ENCODE data around the gene SH3BP5.

The SH3BP5 gene

GRCh38 chr3:15220661-15221060, 111.7 kb downstream of the SH3BP5 start:
- Histone ChIP-seq H2BK5ac (ENCODE audit: low read length) (no peak overlapping the region), H3K4me3 (ENCODE audit: low read length in 2 of 2) (no peak overlapping the region), H3K36me3 (replicated peaks in 1 of 2; ENCODE audit: control insufficient read depth in 2 of 2, insufficient read depth in 2 of 2, low read length in 2 of 2) (peaks cover 20 to 97% of the 10 kb centered on the region in 2 donors)

GRCh38 chr3:15220056-15220455, 112.3 kb downstream of the SH3BP5 start:
- no CpG with 5 or more reads among the region's 8 CpGs for WGBS, 2 donors (ENCODE audit: extremely low coverage in 2 of 2, insufficient read length in 2 of 2, insufficient replicate concordance in 1 of 2)
- no peaks in the 10 kb centered on the region for H3K79me1 ChIP-seq (ENCODE audit: low read depth, low read length)
- no peak overlapping the region for H2BK12ac ChIP-seq (ENCODE audit: low read length)
- H4K91ac ChIP-seq (ENCODE audit: low read depth, low read length, poor library complexity) = no peak overlapping the region
- no peak overlapping the region for H3K4me2 ChIP-seq (ENCODE audit: insufficient read depth, low read length, poor library complexity, severe bottlenecking)
- no peak overlapping the region for H2AK5ac ChIP-seq (ENCODE audit: low read depth, low read length)
- no peak overlapping the region for H3K9ac ChIP-seq (ENCODE audit: low read depth, low read length, poor library complexity)
- H3K27ac ChIP-seq (replicated peaks; ENCODE audit: low read length) = no peak overlapping the region
- H3K4me1 ChIP-seq (ENCODE audit: control insufficient read depth in 2 of 2, insufficient read depth in 1 of 2, low read depth in 1 of 2, low read length in 2 of 2) = no peaks in the 10 kb centered on the region
- H3K36me3 ChIP-seq (replicated peaks in 1 of 2; ENCODE audit: control insufficient read depth in 2 of 2, insufficient read depth in 2 of 2, low read length in 2 of 2) = peaks cover 20 to 97% of the 10 kb centered on the region in 2 donors
- no peak overlapping the region for H2BK5ac ChIP-seq (ENCODE audit: low read length)
- no peaks in the 10 kb centered on the region for H3K9me3 ChIP-seq (replicated peaks in 1 of 2; ENCODE audit: control insufficient read depth in 2 of 2, insufficient read depth in 1 of 2, low read depth in 1 of 2, low read length in 2 of 2)
- no peak overlapping the region for H2AFZ ChIP-seq (ENCODE audit: low read length)
- H3K18ac ChIP-seq (ENCODE audit: low read length) = no peak overlapping the region
- H3K27me3 ChIP-seq (ENCODE audit: control insufficient read depth in 3 of 3, insufficient read depth in 3 of 3, low read depth in 1 of 3, low read length in 3 of 3) = no peaks in the 10 kb centered on the region
- no peak overlapping the region for H3K4me3 ChIP-seq (ENCODE audit: low read length in 2 of 2)
- no peak overlapping the region for H2BK120ac ChIP-seq (ENCODE audit: low read depth, low read length)
- no peak overlapping the region for H2BK15ac ChIP-seq (ENCODE audit: low read length)
- no peak for DNase-seq (ENCODE audit: low spot score)
- H3K14ac ChIP-seq (ENCODE audit: low read length) = no peak overlapping the region
- no peak overlapping the region for H3K23ac ChIP-seq (ENCODE audit: low read depth, low read length, poor library complexity)
- H3K4ac ChIP-seq (ENCODE audit: low read length) = no peak overlapping the region
- H4K8ac ChIP-seq (ENCODE audit: low read depth, low read length) = no peak overlapping the region

More at GRCh38 chr3:15220661-15221060, 111.7 kb downstream of the SH3BP5 start:
- Histone ChIP-seq H3K4me2 (ENCODE audit: insufficient read depth, low read length, poor library complexity, severe bottlenecking) (no peak overlapping the region), H2AK5ac (ENCODE audit: low read depth, low read length) (no peak overlapping the region), H2BK12ac (ENCODE audit: low read length) (no peak overlapping the region), H2BK15ac (ENCODE audit: low read length) (no peak overlapping the region), H3K79me1 (ENCODE audit: low read depth, low read length) (no peaks in the 10 kb centered on the region), H3K4ac (ENCODE audit: low read length) (no peak overlapping the region), H3K27me3 (ENCODE audit: control insufficient read depth in 3 of 3, insufficient read depth in 3 of 3, low read depth in 1 of 3, low read length in 3 of 3) (no peaks in the 10 kb centered on the region), H3K9ac (ENCODE audit: low read depth, low read length, poor library complexity) (no peak overlapping the region), H3K18ac (ENCODE audit: low read length) (no peak overlapping the region), H4K8ac (ENCODE audit: low read depth, low read length) (no peak overlapping the region), H3K27ac (replicated peaks; ENCODE audit: low read length) (no peak overlapping the region), H3K9me3 (replicated peaks in 1 of 2; ENCODE audit: control insufficient read depth in 2 of 2, insufficient read depth in 1 of 2, low read depth in 1 of 2, low read length in 2 of 2) (no peaks in the 10 kb centered on the region), H3K14ac (ENCODE audit: low read length) (no peak overlapping the region), H2AFZ (ENCODE audit: low read length) (no peak overlapping the region), H4K91ac (ENCODE audit: low read depth, low read length, poor library complexity) (no peak overlapping the region), H3K23ac (ENCODE audit: low read depth, low read length, poor library complexity) (no peak overlapping the region), H3K4me1 (ENCODE audit: control insufficient read depth in 2 of 2, insufficient read depth in 1 of 2, low read depth in 1 of 2, low read length in 2 of 2) (no peaks in the 10 kb centered on the region), H2BK120ac (ENCODE audit: low read depth, low read length) (no peak overlapping the region)
- no CpG with 5 or more reads among the region's 2 CpGs for WGBS, 2 donors (ENCODE audit: extremely low coverage in 2 of 2, insufficient read length in 2 of 2, insufficient replicate concordance in 1 of 2)
- no peak for DNase-seq (ENCODE audit: low spot score)

DNA sequence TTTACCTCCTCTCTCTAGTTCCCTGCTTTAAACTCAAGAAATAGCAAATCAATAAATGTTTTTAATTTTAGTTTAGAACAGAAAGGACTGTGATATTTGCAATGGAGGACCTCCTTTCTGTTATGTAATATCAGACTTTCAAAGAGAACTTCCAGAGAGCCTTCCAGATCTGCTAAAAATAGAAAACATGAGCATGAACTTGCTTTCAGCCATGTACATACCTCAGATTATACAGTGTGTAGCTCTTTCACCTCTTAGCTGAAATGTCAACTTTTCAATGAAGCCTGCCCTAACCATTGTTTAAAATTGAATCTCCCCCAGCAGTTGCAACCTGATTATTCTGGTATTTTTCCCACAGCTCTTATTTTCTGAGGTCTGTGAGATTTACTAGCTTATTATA, 113.7 kb downstream of the SH3BP5 start:
- DNase-seq (ENCODE audit: low spot score) = no peak
- no peak overlapping the region for H3K4ac ChIP-seq (ENCODE audit: low read length)
- no peaks in the 10 kb centered on the region for H3K9me3 ChIP-seq (replicated peaks in 1 of 2; ENCODE audit: control insufficient read depth in 2 of 2, insufficient read depth in 1 of 2, low read depth in 1 of 2, low read length in 2 of 2)
- no peak overlapping the region for H2BK15ac ChIP-seq (ENCODE audit: low read length)
- no peak overlapping the region for H2BK120ac ChIP-seq (ENCODE audit: low read depth, low read length)
- H3K27me3 ChIP-seq (ENCODE audit: control insufficient read depth in 3 of 3, insufficient read depth in 3 of 3, low read depth in 1 of 3, low read length in 3 of 3) = no peaks in the 10 kb centered on the region
- H3K18ac ChIP-seq (ENCODE audit: low read length) = no peak overlapping the region
- H3K79me1 ChIP-seq (ENCODE audit: low read depth, low read length) = no peaks in the 10 kb centered on the region
- H2AFZ ChIP-seq (ENCODE audit: low read length) = no peak overlapping the region
- no peak overlapping the region for H2BK5ac ChIP-seq (ENCODE audit: low read length)
- H3K23ac ChIP-seq (ENCODE audit: low read depth, low read length, poor library complexity) = no peak overlapping the region
- no peak overlapping the region for H2BK12ac ChIP-seq (ENCODE audit: low read length)
- H3K14ac ChIP-seq (ENCODE audit: low read length) = no peak overlapping the region
- peaks cover 20 to 98% of the 10 kb centered on the region in 2 donors for H3K36me3 ChIP-seq (replicated peaks in 1 of 2; ENCODE audit: control insufficient read depth in 2 of 2, insufficient read depth in 2 of 2, low read length in 2 of 2)
- H4K8ac ChIP-seq (ENCODE audit: low read depth, low read length) = no peak overlapping the region
- H3K27ac ChIP-seq (replicated peaks; ENCODE audit: low read length) = no peak overlapping the region
- H2AK5ac ChIP-seq (ENCODE audit: low read depth, low read length) = no peak overlapping the region
- no peak overlapping the region for H4K91ac ChIP-seq (ENCODE audit: low read depth, low read length, poor library complexity)
- H3K4me3 ChIP-seq (ENCODE audit: low read length in 2 of 2) = no peak overlapping the region
- no peak overlapping the region for H3K4me2 ChIP-seq (ENCODE audit: insufficient read depth, low read length, poor library complexity, severe bottlenecking)
- no peaks in the 10 kb centered on the region for H3K4me1 ChIP-seq (ENCODE audit: control insufficient read depth in 2 of 2, insufficient read depth in 1 of 2, low read depth in 1 of 2, low read length in 2 of 2)
- H3K9ac ChIP-seq (ENCODE audit: low read depth, low read length, poor library complexity) = no peak overlapping the region

DNA sequence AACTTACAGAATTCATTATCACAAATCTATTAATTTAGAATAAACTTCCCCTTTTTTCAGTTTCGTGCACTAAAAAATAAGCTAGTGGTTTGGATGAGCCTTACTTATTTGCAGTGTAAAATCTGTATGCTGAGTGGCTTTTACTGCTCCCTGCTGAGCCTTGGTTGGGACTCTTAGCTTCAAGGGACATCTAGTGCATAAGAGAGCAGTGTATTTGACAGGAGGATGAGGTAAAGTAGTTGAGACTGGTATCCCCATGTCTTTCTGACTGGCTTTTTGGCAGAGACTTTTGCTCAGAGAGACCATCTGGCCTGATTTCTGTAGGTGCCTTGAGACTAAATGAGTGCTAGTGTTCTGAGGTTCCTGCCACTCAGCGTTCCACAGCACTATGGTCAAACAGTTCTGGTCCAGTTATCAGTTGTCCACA, 114.5 kb downstream of the SH3BP5 start:
- Histone ChIP-seq H3K9ac (ENCODE audit: low read depth, low read length, poor library complexity) (no peak overlapping the region), H3K4ac (ENCODE audit: low read length) (no peak overlapping the region), H3K79me1 (ENCODE audit: low read depth, low read length) (no peaks in the 10 kb centered on the region), H3K27ac (replicated peaks; ENCODE audit: low read length) (no peak overlapping the region), H4K8ac (ENCODE audit: low read depth, low read length) (no peak overlapping the region), H2BK12ac (ENCODE audit: low read length) (no peak overlapping the region), H3K9me3 (replicated peaks in 1 of 2; ENCODE audit: control insufficient read depth in 2 of 2, insufficient read depth in 1 of 2, low read depth in 1 of 2, low read length in 2 of 2) (no peaks in the 10 kb centered on the region), H3K4me3 (ENCODE audit: low read length in 2 of 2) (no peak overlapping the region), H3K18ac (ENCODE audit: low read length) (no peak overlapping the region), H3K14ac (ENCODE audit: low read length) (no peak overlapping the region), H4K91ac (ENCODE audit: low read depth, low read length, poor library complexity) (no peak overlapping the region), H3K4me1 (ENCODE audit: control insufficient read depth in 2 of 2, insufficient read depth in 1 of 2, low read depth in 1 of 2, low read length in 2 of 2) (no peaks in the 10 kb centered on the region), H2BK120ac (ENCODE audit: low read depth, low read length) (no peak overlapping the region), H2AFZ (ENCODE audit: low read length) (no peak overlapping the region), H3K4me2 (ENCODE audit: insufficient read depth, low read length, poor library complexity, severe bottlenecking) (no peak overlapping the region), H3K36me3 (replicated peaks in 1 of 2; ENCODE audit: control insufficient read depth in 2 of 2, insufficient read depth in 2 of 2, low read length in 2 of 2) (peaks cover 20 to 98% of the 10 kb centered on the region in 2 donors), H2BK15ac (ENCODE audit: low read length) (no peak overlapping the region), H2BK5ac (ENCODE audit: low read length) (no peak overlapping the region), H3K23ac (ENCODE audit: low read depth, low read length, poor library complexity) (no peak overlapping the region), H3K27me3 (ENCODE audit: control insufficient read depth in 3 of 3, insufficient read depth in 3 of 3, low read depth in 1 of 3, low read length in 3 of 3) (no peaks in the 10 kb centered on the region), H2AK5ac (ENCODE audit: low read depth, low read length) (no peak overlapping the region)
- no peak for DNase-seq (ENCODE audit: low spot score)
- WGBS, 2 donors (ENCODE audit: extremely low coverage in 2 of 2, insufficient read length in 2 of 2, insufficient replicate concordance in 1 of 2) = no CpG with 5 or more reads among the region's 2 CpGs
